CD14-positive monocyte (primary cell): ENCODE data around the gene CTF1. TPM values are rescaled to one million over a fixed set of nuclear protein-coding genes. Genes with fewer than 3 reads are reported as not detected.

Source experiments
- DNase-seq, 3 donors: peaks; one replicate each; pipeline ENCODE4 v3.0.0-alpha.2; 2011 to 2022
- H2AFZ ChIP-seq: 2 replicates; pipeline ENCODE4 v1.6.0; 2012; ENCODE audit warnings: mild to moderate bottlenecking, low read depth, low read length, inconsistent platforms; ENCODE audit not compliant: insufficient read depth, poor library complexity, severe bottlenecking
- H3K27ac ChIP-seq, 2 donors: 1 replicate in 1 of 2; 2 replicates in 1 of 2; pipeline ENCODE4 v1.5.1; 2012 to 2013; ENCODE audit warnings: low read length in 2 of 2, control low read depth in 1 of 2, inconsistent platforms in 1 of 2, low read depth in 1 of 2, mild to moderate bottlenecking in 1 of 2
- H3K27me3 ChIP-seq, 2 donors: one replicate each; pipeline versions ENCODE4 v1.6.0 to v1.6.1; 2011 to 2013; ENCODE audit warnings: low read length in 2 of 2; ENCODE audit not compliant: control insufficient read depth in 2 of 2, insufficient read depth in 2 of 2
- H3K36me3 ChIP-seq, 2 donors: replicated peaks in 1 of 2; 1 replicate in 1 of 2; 2 replicates in 1 of 2; pipeline versions ENCODE4 v1.5.1 to v1.6.1; 2012 to 2013; ENCODE audit warnings: low read length in 2 of 2, control low read depth in 1 of 2, inconsistent platforms in 1 of 2, mild to moderate bottlenecking in 1 of 2; ENCODE audit not compliant: insufficient read depth in 2 of 2, control insufficient read depth in 1 of 2
- H3K4me1 ChIP-seq, 2 donors: 1 replicate in 1 of 2; 2 replicates in 1 of 2; pipeline versions ENCODE4 v1.5.1 to v1.6.1; 2012 to 2013; ENCODE audit warnings: low read length in 2 of 2, control low read depth in 1 of 2, inconsistent platforms in 1 of 2, mild to moderate bottlenecking in 1 of 2, moderate library complexity in 1 of 2; ENCODE audit not compliant: insufficient read depth in 2 of 2, control insufficient read depth in 1 of 2
- H3K4me2 ChIP-seq: replicated peaks from 2 replicates; pipeline ENCODE3; 2012; ENCODE audit warnings: low read length, moderate library complexity, mild to moderate bottlenecking; ENCODE audit not compliant: poor library complexity, severe bottlenecking; ENCODE audit errors: extremely low read depth
- H3K4me3 ChIP-seq, 3 experiments: fragments of 200-600 bp in 1 of 3; sonication (generic) in 1 of 3; replicated peaks in 1 of 3; 1 replicate in 2 of 3; 2 replicates in 1 of 3; pipeline ENCODE4 v1.5.1; 2011 to 2013; ENCODE audit warnings: low read length in 3 of 3, mild to moderate bottlenecking in 3 of 3, control low read depth in 2 of 3, low read depth in 2 of 3, inconsistent platforms in 1 of 3, moderate library complexity in 1 of 3
- H3K79me2 ChIP-seq: 2 replicates; pipeline ENCODE4 v1.6.0; 2012; ENCODE audit warnings: mild to moderate bottlenecking, control low read depth, inconsistent platforms, low read length, moderate library complexity; ENCODE audit not compliant: insufficient read depth
- H3K9ac ChIP-seq: 2 replicates; pipeline ENCODE4 v1.6.0; 2017; ENCODE audit warnings: low read length, mild to moderate bottlenecking; ENCODE audit not compliant: insufficient read depth, poor library complexity, severe bottlenecking
- H3K9me3 ChIP-seq, 2 donors: replicated peaks in 1 of 2; 1 replicate in 1 of 2; 2 replicates in 1 of 2; pipeline versions ENCODE4 v1.5.1 to v1.6.1; 2012 to 2013; ENCODE audit warnings: low read length in 2 of 2, control low read depth in 1 of 2; ENCODE audit not compliant: control insufficient read depth in 1 of 2, insufficient read depth in 1 of 2
- H4K20me1 ChIP-seq: 2 replicates; pipeline ENCODE4 v1.6.0; 2012; ENCODE audit warnings: mild to moderate bottlenecking, low read length, control low read depth, moderate library complexity; ENCODE audit not compliant: insufficient read depth
- H3K27ac Mint-ChIP-seq, 7 donors: one replicate each; pipeline ENCODE4 v1.8.0; 2020; ENCODE audit warnings: mild to moderate bottlenecking in 7 of 7, mixed read lengths in 7 of 7, moderate library complexity in 6 of 7, inconsistent platforms in 2 of 7
- H3K27me3 Mint-ChIP-seq, 3 donors: one replicate each; pipeline ENCODE4 v1.8.0; 2021 to 2022; ENCODE audit warnings: low read depth in 3 of 3, mild to moderate bottlenecking in 3 of 3, mixed read lengths in 3 of 3, moderate library complexity in 3 of 3, inconsistent platforms in 1 of 3
- H3K36me3 Mint-ChIP-seq, 2 donors: one replicate each; pipeline ENCODE4 v1.8.0; 2020; ENCODE audit warnings: mixed read lengths in 2 of 2, inconsistent platforms in 1 of 2, mild to moderate bottlenecking in 1 of 2
- H3K4me1 Mint-ChIP-seq: one replicate; pipeline ENCODE4 v1.8.0; 2020; ENCODE audit warnings: mild to moderate bottlenecking, mixed read lengths
- H3K4me3 Mint-ChIP-seq, 2 donors: one replicate each; pipeline ENCODE4 v1.8.0; 2020; ENCODE audit warnings: mild to moderate bottlenecking in 2 of 2, mixed read lengths in 2 of 2, moderate library complexity in 1 of 2
- H3K9me3 Mint-ChIP-seq, 7 donors: one replicate each; pipeline ENCODE4 v1.8.0; 2020 to 2022; ENCODE audit warnings: mixed read lengths in 7 of 7, mild to moderate bottlenecking in 6 of 7, moderate library complexity in 6 of 7, inconsistent platforms in 2 of 7
- CTCF ChIP-seq: fragments of 200-600 bp; IDR thresholded peaks from one replicate; pipeline ENCODE4 v1.8.0; 2022; ENCODE audit warnings: antibody characterized with exemption, mild to moderate bottlenecking
- WGBS: methylation state at CpG from one replicate; pipeline ENCODE4 v1.1.5; 2013; ENCODE audit warnings: missing lambda C conversion rate; ENCODE audit not compliant: insufficient coverage; 5-methylcytosine and 5-hydroxymethylcytosine counted together
- intact Hi-C, 2 donors: fragments of 100-400 bp; cut with micrococcal nuclease; formaldehyde crosslinking; loops; one replicate each; pipeline versions ENCODE4 v1.15.0 to v1.15.1; 2023
- polyA plus RNA-seq, 3 donors: library from polyadenylated mRNA; depleted of rRNA in 1 of 3; unstranded in 2 of 3; stranded (reverse) in 1 of 3; fragments of 300-500 nt in 2 of 3; fragments of >200 nt in 1 of 3; fragmentation: Illumina TruSeq in 2 of 3; gene quantifications; 1 replicate in 2 of 3; 2 replicates in 1 of 3; pipeline ENCODE4 v1.2.3, GENCODE V29; 2012 to 2021

Gene CTF1
- polyA plus RNA-seq, 3 donors: 0.93 TPM; not detected in 2

- H3K79me2 ChIP-seq: no peaks in the 10 kb centered on the region
- Mint-ChIP-seq H3K36me3 (no peaks in the 10 kb centered on the region), H3K4me3 (no peak overlapping the region), H3K27ac (peak overlapping the region in 5 of 7 donors; percentile 5 to 86 (median 72)), H3K4me1 (peaks cover 17% of the 10 kb centered on the region), H3K27me3 (peaks cover 0 to 4% (median 0%) of the 10 kb centered on the region in 3 donors), H3K9me3 (peaks cover 4 to 9% (median 6%) of the 10 kb centered on the region in 7 donors)
- no peak overlapping the region for H2AFZ ChIP-seq
- H3K36me3 ChIP-seq: no peaks in the 10 kb centered on the region
- no peak overlapping the region for H3K9ac ChIP-seq
- H3K27ac ChIP-seq: peak overlapping the region; percentile 28 to 32
- peaks cover 0 to 5% of the 10 kb centered on the region in 2 donors for H3K9me3 ChIP-seq
- intact Hi-C loops: no loop called here
- no peak for DNase-seq
- WGBS: 14% methylated on average over 1 of the region's 1 CpG
- peaks cover 8 to 15% of the 10 kb centered on the region in 2 donors for H3K4me1 ChIP-seq
- H3K4me2 ChIP-seq: no peak overlapping the region
- no peak overlapping the region for H3K4me3 ChIP-seq
- H4K20me1 ChIP-seq: no peaks in the 10 kb centered on the region
- no peak for TF ChIP-seq CTCF
- no peaks in the 10 kb centered on the region for H3K27me3 ChIP-seq
These were observed 22.2 kb downstream of the CTF1 start for GRCh38 chr16:30918614-30919013.

GRCh38 chr16:30920891-30921290 lies 24.5 kb downstream of the CTF1 start:
- H4K20me1 ChIP-seq: no peaks in the 10 kb centered on the region
- H2AFZ ChIP-seq: peak overlapping the region; percentile 83
- H3K9me3 ChIP-seq: peaks cover 0 to 5% of the 10 kb centered on the region in 2 donors
- H3K79me2 ChIP-seq: no peaks in the 10 kb centered on the region
- Mint-ChIP-seq H3K4me1 (peaks cover 25% of the 10 kb centered on the region), H3K4me3 (no peak overlapping the region), H3K9me3 (peaks cover 4 to 9% (median 6%) of the 10 kb centered on the region in 7 donors), H3K36me3 (peaks cover under 1 to 2% of the 10 kb centered on the region in 2 donors), H3K27me3 (peaks cover 0 to 4% (median 0%) of the 10 kb centered on the region in 3 donors), H3K27ac (peak overlapping the region in 2 of 7 donors; percentile 30 to 58)
- H3K9ac ChIP-seq: no peak overlapping the region
- H3K27me3 ChIP-seq: no peaks in the 10 kb centered on the region
- H3K4me1 ChIP-seq: peaks cover 12 to 25% of the 10 kb centered on the region in 2 donors
- 80% methylated on average over 1 of the region's 2 CpGs for WGBS
- no peak overlapping the region for H3K27ac ChIP-seq
- H3K36me3 ChIP-seq: peaks cover 0 to 2% of the 10 kb centered on the region in 2 donors
- H3K4me3 ChIP-seq: no peak overlapping the region
- DNase-seq: no peak
- intact Hi-C loops: loop anchor here (1.0 to 10.0 kb wide), 5 partner anchors 76 to 266 kb away; partner anchors contain the start of genes CFAP119 (in 1 of the 2), FBRS (in 1 of the 2), PRR14 (in 1 of the 2) and RNF40 (in 1 of the 2)
- no peak overlapping the region for H3K4me2 ChIP-seq
- TF ChIP-seq CTCF: no peak
